ENCODE data around the gene PPFIBP2. TPM values are rescaled to one million over a fixed set of nuclear protein-coding genes. Genes with fewer than 3 reads are reported as not detected.

The PPFIBP2 gene
- 10 to 100 TPM; 17.9 to 21.6 TPM for total RNA-seq

GRCh38 chr11:7513234-7514098 is at the start of gene PPFIBP2:
TSS of gene PPFIBP2 (plus strand) at chr11:7513999. CDS start at chr11:7549476, 35,477 bp downstream.

GRCh38 chr11:7485186-7486097 is 28.4 kb upstream of the PPFIBP2 start, which contains the start of gene OLFML1:
TSS of gene OLFML1 (plus strand) at chr11:7485506. CDS start at chr11:7485876, 370 bp downstream.

GRCh38 chr11:7672960-7673723 is 159.3 kb downstream of the PPFIBP2 start, which contains the start of gene CYB5R2:
TSS of gene CYB5R2 (minus strand) at chr11:7673500. CDS start at chr11:7672825, 675 bp downstream.

Other genes starting within 250 kb of the PPFIBP2 start
- gene OLFML1, start 28.5 kb upstream of the PPFIBP2 start, total RNA-seq = under 1 TPM in 1 of 2 donors, not detected in 1; under 0.01 TPM
- 10 to 100 TPM; 17.6 to 27.9 TPM for gene CYB5R2, start 159.5 kb downstream of the PPFIBP2 start, total RNA-seq
- gene OVCH2, start 192.5 kb downstream of the PPFIBP2 start, total RNA-seq = not detected

All from melanocyte of skin (primary cell).